GM12878 (cell line): Measurements from ENCODE around the gene PRDX1. TPM values are rescaled to one million over a fixed set of nuclear protein-coding genes. Genes with fewer than 3 reads are reported as not detected.

Source experiments
- ATAC-seq: fragments of 200-7000 bp; cut with Tn5 transposase; 3 replicates; pipeline ENCODE4 v1.9.1; 2020; ENCODE audit warnings: mild to moderate bottlenecking, moderate library complexity
- BruUV-seq: library from RNA; stranded (reverse); fragments of 400-500 nt; replicated peaks from 2 replicates; lab custom pipeline; 2021; lab: Mats Ljungman, UMichigan
- CTCF ChIA-PET: fragments of 300-600 bp; sonication (Branson Sonifier 250); formaldehyde crosslinking; extraction: SDS; loops from one replicate; lab custom pipeline; 2021; ENCODE audit warnings: inconsistent platforms; lab: Yijun Ruan, JAX
- POLR2A ChIA-PET: fragments of 350-600 bp; formaldehyde crosslinking; extraction: SDS; loops from one replicate; lab custom pipeline; 2021; ENCODE audit warnings: inconsistent platforms; lab: Charles Lee
- RAD21 ChIA-PET: fragments of 300-600 bp; sonication (Branson Sonifier 250); formaldehyde crosslinking; loops from one replicate; lab custom pipeline; 2023; ENCODE audit warnings: antibody characterized with exemption; ENCODE audit not compliant: unreplicated experiment; lab: Charles Lee
- SMC1A ChIA-PET: fragments of 300-600 bp; sonication (Branson Sonifier 250); formaldehyde crosslinking; loops from one replicate; lab custom pipeline; 2023; ENCODE audit not compliant: unreplicated experiment, uncharacterized antibody; lab: Charles Lee
- DNase-seq: peaks from one replicate; pipeline ENCODE4 v3.0.0-alpha.2; 2011; ENCODE audit warnings: low read depth, low spot score
- FAIRE-seq: peaks from 3 replicates; lab custom pipeline; 2011; peaks lifted over from hg19 to GRCh38; lab: Jason Lieb, UNC
- H2AFZ ChIP-seq: 2 replicates; pipeline ENCODE4 v1.6.0; 2011; ENCODE audit warnings: low read depth, low read length, control low read depth; ENCODE audit not compliant: control insufficient read depth
- H3K27ac ChIP-seq: 2 replicates; pipeline ENCODE4 v1.5.1; 2011; ENCODE audit warnings: control low read depth; ENCODE audit not compliant: control insufficient read depth, insufficient read depth
- H3K27me3 ChIP-seq, 2 experiments: replicated peaks in 1 of 2; 2 replicates each; pipeline versions ENCODE4 v1.6.0 to v1.6.1; 2011; ENCODE audit warnings: low read length in 1 of 2; ENCODE audit not compliant: control insufficient read depth in 2 of 2, insufficient read depth in 2 of 2
- H3K36me3 ChIP-seq, 2 experiments: 2 replicates each; pipeline ENCODE4 v1.5.1; 2011; ENCODE audit warnings: low read length in 1 of 2; ENCODE audit not compliant: control insufficient read depth in 2 of 2, insufficient read depth in 2 of 2
- H3K4me1 ChIP-seq: 2 replicates; pipeline ENCODE4 v1.6.1; 2011; ENCODE audit warnings: mild to moderate bottlenecking, low read length, moderate library complexity, mixed read lengths; ENCODE audit not compliant: control insufficient read depth, insufficient read depth
- H3K4me2 ChIP-seq: 2 replicates; pipeline ENCODE4 v1.6.0; 2011; ENCODE audit warnings: control low read depth; ENCODE audit not compliant: control insufficient read depth, insufficient read depth
- H3K4me3 ChIP-seq: fragments of 200-600 bp; sonication (generic); 2 replicates; pipeline ENCODE4 v1.5.1; 2016
- H3K79me2 ChIP-seq: 2 replicates; pipeline ENCODE4 v1.6.0; 2011; ENCODE audit warnings: low read length; ENCODE audit not compliant: control insufficient read depth, insufficient read depth
- H3K9ac ChIP-seq: 2 replicates; pipeline ENCODE4 v1.8.0; 2011; ENCODE audit warnings: low read length, control low read depth, mixed read lengths; ENCODE audit not compliant: control insufficient read depth, insufficient read depth
- H3K9me3 ChIP-seq: replicated peaks from 3 replicates; pipeline ENCODE4 v1.5.1; 2011; ENCODE audit warnings: mild to moderate bottlenecking, low read length; ENCODE audit not compliant: control insufficient read depth, insufficient read depth
- H4K20me1 ChIP-seq: 2 replicates; pipeline ENCODE4 v1.6.0; 2011; ENCODE audit not compliant: control insufficient read depth, insufficient read depth
- CHD2 ChIP-seq: IDR thresholded peaks from 2 replicates; pipeline ENCODE4 v1.6.1; 2011; ENCODE audit warnings: low read depth, low read length, improper control_type of control experiment, borderline replicate concordance
- CREM ChIP-seq: IDR thresholded peaks from 2 replicates; pipeline ENCODE4 v1.6.1; 2014; ENCODE audit warnings: antibody characterized with exemption, low read depth
- EED ChIP-seq: sonication (generic); IDR thresholded peaks from 2 replicates; pipeline ENCODE4 v1.6.1; 2016; ENCODE audit warnings: antibody characterized with exemption, low read depth
- ETV6 ChIP-seq, 2 experiments: fragments of 450-650 bp in 1 of 2; IDR thresholded peaks in 1 of 2; conservative IDR thresholded peaks in 1 of 2; 2 replicates each; pipeline ENCODE4 v1.6.1; 2014; ENCODE audit warnings: antibody characterized with exemption in 1 of 2, borderline replicate concordance in 1 of 2, low read depth in 1 of 2, mild to moderate bottlenecking in 1 of 2, moderate library complexity in 1 of 2
- GABPA ChIP-seq: IDR thresholded peaks from 2 replicates; pipeline ENCODE4 v1.6.1; 2014; ENCODE audit warnings: antibody characterized with exemption, low read depth, mild to moderate bottlenecking, inconsistent platforms
- IRF4 ChIP-seq: IDR thresholded peaks from 2 replicates; pipeline ENCODE4 v1.6.1; 2011; ENCODE audit warnings: low read depth, low read length
- JUND ChIP-seq: IDR thresholded peaks from 2 replicates; pipeline ENCODE4 v1.6.1; 2012; ENCODE audit warnings: low read depth, mild to moderate bottlenecking, low read length, improper control_type of control experiment, moderate library complexity
- NFXL1 ChIP-seq: fragments of 450-650 bp; IDR thresholded peaks from 2 replicates; pipeline ENCODE4 v1.6.1; 2017; ENCODE audit warnings: antibody characterized with exemption, mild to moderate bottlenecking, borderline replicate concordance
- NR2F1 ChIP-seq: fragments of 450-650 bp; conservative IDR thresholded peaks from 2 replicates; pipeline ENCODE4 v1.6.1; 2017; ENCODE audit warnings: mild to moderate bottlenecking
- PAX8 ChIP-seq: fragments of 450-650 bp; IDR thresholded peaks from 2 replicates; pipeline ENCODE4 v1.6.1; 2017; ENCODE audit warnings: mild to moderate bottlenecking, moderate library complexity
- SMAD5 ChIP-seq: IDR thresholded peaks from 2 replicates; pipeline ENCODE4 v1.6.1; 2016; ENCODE audit warnings: antibody characterized with exemption, low read depth
- ZBTB33 ChIP-seq: fragments of 450-650 bp; IDR thresholded peaks from 2 replicates; pipeline ENCODE4 v1.6.1; 2017; ENCODE audit warnings: mild to moderate bottlenecking
- WGBS: methylation state at CpG from one replicate; pipeline ENCODE4 v1.1.6; 2016; ENCODE audit warnings: low lambda C conversion rate; ENCODE audit not compliant: insufficient replicate concordance, insufficient coverage; ENCODE audit errors: missing lambda C conversion rate; 5-methylcytosine and 5-hydroxymethylcytosine counted together
- in situ Hi-C: fragments of 300-500 bp; cut with MboI; formaldehyde crosslinking; loops from 9 replicates; pipeline ENCODE4 v1.14.3; 2018; ENCODE audit warnings: mixed read lengths
- intact Hi-C: fragments of 100-400 bp; cut with micrococcal nuclease; formaldehyde crosslinking; loops from one replicate; pipeline ENCODE4 v1.14.2; 2022; ENCODE audit not compliant: unreplicated experiment
- polyA plus RNA-seq, 11 experiments: library from polyadenylated mRNA; depleted of rRNA in 4 of 11; unstranded in 6 of 11; stranded (reverse) in 5 of 11; fragments of >200 nt; fragmentation: Nextera tagmentation in 4 of 11; fragmentation: Illumina TruSeq in 1 of 11; extraction: Ambion mirVana in 4 of 11; extraction: Trizol in 1 of 11; gene quantifications; 1 replicate in 1 of 11; 2 replicates in 10 of 11; pipeline versions ENCODE4 v1.2.1 to v1.2.3, GENCODE V29; 2011 to 2016; ENCODE audit warnings: inconsistent platforms in 2 of 11, missing spikeins in 2 of 11, low read depth in 1 of 11
- total RNA-seq, 4 experiments: library from RNA; depleted of rRNA in 3 of 4; stranded (reverse); fragments of >200 nt in 3 of 4; fragmentation: Illumina TruSeq in 1 of 4; extraction: Trizol in 1 of 4; gene quantifications; 2 replicates each; pipeline versions ENCODE4 v1.2.1 to v1.2.3, GENCODE V29; 2013 to 2021
- TF ChIP-seq, protein P1 (sequence below): fragments of 450-650 bp; conservative IDR thresholded peaks from 2 replicates; pipeline ENCODE4 v1.6.1; 2017; ENCODE audit warnings: mild to moderate bottlenecking, moderate library complexity
- TF ChIP-seq, protein P2 (sequence below): IDR thresholded peaks from 2 replicates; pipeline ENCODE4 v1.6.1; 2011; ENCODE audit warnings: borderline replicate concordance, low read depth, mild to moderate bottlenecking, moderate library complexity, low read length; ENCODE audit not compliant: insufficient read depth, poor library complexity, severe bottlenecking
- TF ChIP-seq, protein P3 (sequence below): IDR thresholded peaks from 2 replicates; pipeline ENCODE4 v1.6.1; 2012; ENCODE audit warnings: low read depth, low read length, improper control_type of control experiment

The PRDX1 gene
- total and polyA plus RNA-seq, 10 of the 15 experiments (the other 5 are each of a cell fraction or from before 2014, with no cell fraction given), result 659 to 1,775 (median 811) TPM

GRCh38 chr1:45490626-45491486, 30.8 kb downstream of the PRDX1 start, which contains the start of gene TESK2:
TSS of gene TESK2 (minus strand) at chr1:45491163. CDS start at chr1:45457785, 33,378 bp downstream.
- in situ Hi-C loops (loop anchor here (5.0 to 10.0 kb wide), 3 partner anchors 129 to 756 kb away; partner anchors contain the start of genes HECTD3, KIF2C, RNU5D-1 and UROD), intact Hi-C loops (loop anchor here (1.0 to 5.0 kb wide), 3 partner anchors 9 to 764 kb away; partner anchors contain the start of genes CCDC163 and MMACHC)
- H3K9ac ChIP-seq, result peak within 1 kb of the TSS; percentile 65
- H3K79me2 ChIP-seq, result peaks cover 4% of the 10 kb centered on the region
- RAD21 ChIA-PET, result interaction anchor here (0.6 to 9.3 kb wide), 28 partner anchors 10 to 773 kb away, joined by 3 to 319 read pairs (median 6); partner anchors contain the start of genes CCDC163, HECTD3, HPDL and MMACHC
- POLR2A ChIA-PET, result interaction anchor here (0.5 to 4.5 kb wide), 19 partner anchors 10 to 193 kb away, joined by 3 to 42 read pairs (median 5); partner anchors contain the start of genes CCDC163, MMACHC, MUTYH and PRDX1
- H3K4me1 ChIP-seq, result peaks cover 4% of the 10 kb centered on the region; the same call in 1 of the 2 replicates
- FAIRE-seq, result peak; percentile 98
- no TSS peak for BruUV-seq
- no peaks in the 10 kb centered on the region for H3K9me3 ChIP-seq
- CTCF ChIA-PET, result interaction anchor here (0.6 to 11.9 kb wide), 26 partner anchors 9 to 761 kb away, joined by 3 to 508 read pairs (median 7); partner anchors contain the start of genes AKR1A1, CCDC163, HECTD3 and HPDL
- peak; percentile 100 for DNase-seq
- H3K4me3 ChIP-seq, result peak within 1 kb of the TSS; percentile 83
- SMC1A ChIA-PET, result interaction anchor here (0.6 to 9.3 kb wide), 30 partner anchors 10 to 495 kb away, joined by 3 to 369 read pairs (median 6); partner anchors contain the start of genes AKR1A1, CCDC163, HECTD3 and MMACHC
- 1% methylated on average over 58 of the region's 64 CpGs for WGBS
- ATAC-seq, result peak; percentile 94
- H2AFZ ChIP-seq, result peak within 1 kb of the TSS; percentile 71
- H3K4me2 ChIP-seq, result peak within 1 kb of the TSS; percentile 90
- H3K27me3 ChIP-seq, result no peaks in the 10 kb centered on the region
- H4K20me1 ChIP-seq, result no peaks in the 10 kb centered on the region
- peak within 1 kb of the TSS; percentile 32; the same call in 1 of the 2 replicates for H3K27ac ChIP-seq
- H3K36me3 ChIP-seq, result no peaks in the 10 kb centered on the region
- TF ChIP-seq EED (peak; percentile 57; the same call in 1 of the 2 replicates), PAX8 (no peak), NR2F1 (no peak), ZBTB33 (no peak), CHD2 (peak; percentile 94; the same call in 1 of the 2 replicates), SMAD5 (no peak), NFXL1 (no peak), GABPA (no peak), ETV6 (conservative IDR thresholded peaks at IDR 0.05 in 1 of 2, IDR thresholded peaks at IDR 0.05 in 1 of 2; ENCODE audit: borderline replicate concordance in 1 of 2, low read depth in 1 of 2) (no peak), IRF4 (no peak), CREM (peak; percentile 60), JUND (0 out of 2 replicates have a peak, but pooled peaks have one; percentile 8)
- TF ChIP-seq, protein P1, sequence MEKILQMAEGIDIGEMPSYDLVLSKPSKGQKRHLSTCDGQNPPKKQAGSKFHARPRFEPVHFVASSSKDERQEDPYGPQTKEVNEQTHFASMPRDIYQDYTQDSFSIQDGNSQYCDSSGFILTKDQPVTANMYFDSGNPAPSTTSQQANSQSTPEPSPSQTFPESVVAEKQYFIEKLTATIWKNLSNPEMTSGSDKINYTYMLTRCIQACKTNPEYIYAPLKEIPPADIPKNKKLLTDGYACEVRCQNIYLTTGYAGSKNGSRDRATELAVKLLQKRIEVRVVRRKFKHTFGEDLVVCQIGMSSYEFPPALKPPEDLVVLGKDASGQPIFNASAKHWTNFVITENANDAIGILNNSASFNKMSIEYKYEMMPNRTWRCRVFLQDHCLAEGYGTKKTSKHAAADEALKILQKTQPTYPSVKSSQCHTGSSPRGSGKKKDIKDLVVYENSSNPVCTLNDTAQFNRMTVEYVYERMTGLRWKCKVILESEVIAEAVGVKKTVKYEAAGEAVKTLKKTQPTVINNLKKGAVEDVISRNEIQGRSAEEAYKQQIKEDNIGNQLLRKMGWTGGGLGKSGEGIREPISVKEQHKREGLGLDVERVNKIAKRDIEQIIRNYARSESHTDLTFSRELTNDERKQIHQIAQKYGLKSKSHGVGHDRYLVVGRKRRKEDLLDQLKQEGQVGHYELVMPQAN, result peak; percentile 66
- TF ChIP-seq, protein P2, sequence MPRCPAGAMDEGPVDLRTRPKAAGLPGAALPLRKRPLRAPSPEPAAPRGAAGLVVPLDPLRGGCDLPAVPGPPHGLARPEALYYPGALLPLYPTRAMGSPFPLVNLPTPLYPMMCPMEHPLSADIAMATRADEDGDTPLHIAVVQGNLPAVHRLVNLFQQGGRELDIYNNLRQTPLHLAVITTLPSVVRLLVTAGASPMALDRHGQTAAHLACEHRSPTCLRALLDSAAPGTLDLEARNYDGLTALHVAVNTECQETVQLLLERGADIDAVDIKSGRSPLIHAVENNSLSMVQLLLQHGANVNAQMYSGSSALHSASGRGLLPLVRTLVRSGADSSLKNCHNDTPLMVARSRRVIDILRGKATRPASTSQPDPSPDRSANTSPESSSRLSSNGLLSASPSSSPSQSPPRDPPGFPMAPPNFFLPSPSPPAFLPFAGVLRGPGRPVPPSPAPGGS, result no peak
- TF ChIP-seq, protein P3, sequence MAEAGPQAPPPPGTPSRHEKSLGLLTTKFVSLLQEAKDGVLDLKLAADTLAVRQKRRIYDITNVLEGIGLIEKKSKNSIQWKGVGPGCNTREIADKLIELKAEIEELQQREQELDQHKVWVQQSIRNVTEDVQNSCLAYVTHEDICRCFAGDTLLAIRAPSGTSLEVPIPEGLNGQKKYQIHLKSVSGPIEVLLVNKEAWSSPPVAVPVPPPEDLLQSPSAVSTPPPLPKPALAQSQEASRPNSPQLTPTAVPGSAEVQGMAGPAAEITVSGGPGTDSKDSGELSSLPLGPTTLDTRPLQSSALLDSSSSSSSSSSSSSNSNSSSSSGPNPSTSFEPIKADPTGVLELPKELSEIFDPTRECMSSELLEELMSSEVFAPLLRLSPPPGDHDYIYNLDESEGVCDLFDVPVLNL, result no peak
